Thyroid gland (tissue), 4 donors: ENCODE measurements around the gene RBP7. TPM values are rescaled to one million over a fixed set of nuclear protein-coding genes. Genes with fewer than 3 reads are reported as not detected.
"Not testable (repeated sequence)": the region's sequence is repeated elsewhere in the genome, so short reads cannot be mapped to it uniquely, and the experiment has no call there.

Experiments used
- DNase-seq, 2 donors: peaks; one replicate each; pipeline ENCODE4 v3.0.0-alpha.2; 2019
- H3K27ac ChIP-seq, 3 donors: fragments of 200-600 bp; sonication (generic); 1 replicate in 2 of 3; 2 replicates in 1 of 3; pipeline ENCODE4 v1.5.1; 2016 to 2019; ENCODE audit warnings: mild to moderate bottlenecking in 1 of 3, moderate library complexity in 1 of 3
- H3K27me3 ChIP-seq: fragments of 200-600 bp; sonication (generic); one replicate; pipeline ENCODE4 v1.5.1; 2019
- H3K36me3 ChIP-seq, 2 donors: fragments of 200-600 bp; sonication (generic); one replicate each; pipeline ENCODE4 v1.5.1; 2016 to 2019
- H3K4me1 ChIP-seq, 2 donors: fragments of 200-600 bp; sonication (generic); one replicate each; pipeline ENCODE4 v1.5.1; 2017 to 2019
- H3K4me3 ChIP-seq, 3 donors: fragments of 200-600 bp; sonication (generic); replicated peaks in 1 of 3; 1 replicate in 2 of 3; 2 replicates in 1 of 3; pipeline ENCODE4 v1.5.1; 2016; ENCODE audit warnings: mild to moderate bottlenecking in 1 of 3
- H3K9me3 ChIP-seq: fragments of 200-600 bp; sonication (generic); one replicate; pipeline ENCODE4 v1.5.1; 2017
- POLR2A ChIP-seq, 2 donors: fragments of 450-650 bp; IDR thresholded peaks; one replicate each; pipeline ENCODE4 v1.6.1; 2017; ENCODE audit warnings: antibody characterized with exemption in 2 of 2, mild to moderate bottlenecking in 2 of 2, moderate library complexity in 1 of 2
- WGBS, 2 donors: methylation state at CpG; one replicate each; pipeline ENCODE4 v1.1.5; 2017; 5-methylcytosine and 5-hydroxymethylcytosine counted together
- intact Hi-C: fragments of 100-400 bp; cut with DNase I; formaldehyde crosslinking; loops from one replicate; pipeline ENCODE4 v1.15.1; 2023
- total RNA-seq, 4 donors: library from RNA; depleted of rRNA; stranded (reverse); fragments of >200 nt; gene quantifications; one replicate each; pipeline ENCODE4 v1.2.3, GENCODE V29; 2016
- TF ChIP-seq, protein P1 (sequence below), 6 experiments: fragments of 200-600 bp in 3 of 6; fragments of 450-650 bp in 3 of 6; sonication (generic) in 3 of 6; IDR thresholded peaks; one replicate each; pipeline ENCODE4 v1.5.1; 2016 to 2019; ENCODE audit warnings: antibody characterized with exemption in 6 of 6, mild to moderate bottlenecking in 2 of 6, inconsistent platforms in 1 of 6, moderate library complexity in 1 of 6

The RBP7 gene
- total RNA-seq, 4 donors from 2014 or later: 7.2 to 39.8 (median 32.8) TPM

DNA sequence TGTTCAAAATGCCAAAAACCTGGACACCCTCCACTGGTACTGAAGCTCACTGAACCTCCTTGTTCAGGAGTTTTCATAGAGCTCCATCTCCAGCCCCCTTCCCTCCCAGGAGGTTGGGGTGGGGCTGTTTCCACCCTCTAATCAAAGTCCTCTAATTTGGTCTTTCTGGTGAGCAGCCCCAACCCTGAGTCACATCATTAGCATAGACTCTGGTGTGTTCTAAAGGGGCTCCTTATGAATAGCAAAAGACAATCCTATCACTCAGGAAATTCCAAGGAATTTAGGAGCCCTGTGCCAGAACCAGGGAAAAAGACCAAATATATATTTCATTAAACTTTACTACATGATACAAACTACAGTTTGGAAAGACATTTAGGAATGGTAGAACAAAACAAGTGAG is 22.5 kb downstream of the RBP7 start:
- no peak overlapping the region for H3K27ac ChIP-seq
- no peaks in the 10 kb centered on the region for H3K9me3 ChIP-seq
- no peaks in the 10 kb centered on the region for H3K27me3 ChIP-seq
- peaks cover 17 to 24% of the 10 kb centered on the region in 2 donors for H3K4me1 ChIP-seq
- H3K4me3 ChIP-seq: no peak overlapping the region
- DNase-seq: no peak
- TF ChIP-seq, protein P1, sequence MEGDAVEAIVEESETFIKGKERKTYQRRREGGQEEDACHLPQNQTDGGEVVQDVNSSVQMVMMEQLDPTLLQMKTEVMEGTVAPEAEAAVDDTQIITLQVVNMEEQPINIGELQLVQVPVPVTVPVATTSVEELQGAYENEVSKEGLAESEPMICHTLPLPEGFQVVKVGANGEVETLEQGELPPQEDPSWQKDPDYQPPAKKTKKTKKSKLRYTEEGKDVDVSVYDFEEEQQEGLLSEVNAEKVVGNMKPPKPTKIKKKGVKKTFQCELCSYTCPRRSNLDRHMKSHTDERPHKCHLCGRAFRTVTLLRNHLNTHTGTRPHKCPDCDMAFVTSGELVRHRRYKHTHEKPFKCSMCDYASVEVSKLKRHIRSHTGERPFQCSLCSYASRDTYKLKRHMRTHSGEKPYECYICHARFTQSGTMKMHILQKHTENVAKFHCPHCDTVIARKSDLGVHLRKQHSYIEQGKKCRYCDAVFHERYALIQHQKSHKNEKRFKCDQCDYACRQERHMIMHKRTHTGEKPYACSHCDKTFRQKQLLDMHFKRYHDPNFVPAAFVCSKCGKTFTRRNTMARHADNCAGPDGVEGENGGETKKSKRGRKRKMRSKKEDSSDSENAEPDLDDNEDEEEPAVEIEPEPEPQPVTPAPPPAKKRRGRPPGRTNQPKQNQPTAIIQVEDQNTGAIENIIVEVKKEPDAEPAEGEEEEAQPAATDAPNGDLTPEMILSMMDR (IDR thresholded peaks at IDR 0.05): no peak
- no peak for TF ChIP-seq POLR2A (IDR thresholded peaks at IDR 0.05)
- H3K36me3 ChIP-seq: no peaks in the 10 kb centered on the region
- intact Hi-C loops: no loop called here

DNA sequence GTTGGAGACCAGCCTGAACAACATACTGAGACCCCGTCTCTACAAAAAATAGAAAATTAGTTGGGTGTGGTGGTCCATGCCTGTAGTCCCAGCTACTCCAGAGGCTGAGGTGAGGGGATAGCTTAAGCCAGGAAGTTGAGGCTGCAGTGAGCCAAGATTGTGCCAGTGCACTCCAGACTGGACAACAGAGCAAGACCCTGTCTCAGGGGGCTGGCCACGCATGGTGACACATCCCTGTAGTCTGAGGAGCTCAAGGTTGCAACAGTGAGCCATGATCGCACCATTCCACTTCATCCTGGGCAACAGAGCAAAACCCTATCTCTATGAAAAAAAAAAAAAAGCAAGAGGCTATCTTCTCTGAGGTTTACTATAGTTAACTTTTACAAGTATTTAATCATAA is 23.1 kb downstream of the RBP7 start:
- Histone ChIP-seq H3K27ac (no peak overlapping the region), H3K4me3 (no peak overlapping the region), H3K9me3 (no peaks in the 10 kb centered on the region), H3K4me1 (peaks cover 17 to 24% of the 10 kb centered on the region in 2 donors), H3K36me3 (no peaks in the 10 kb centered on the region), H3K27me3 (no peaks in the 10 kb centered on the region)
- WGBS, 2 donors: 85 to 99% methylated on average over 3 of the region's 3 CpGs
- intact Hi-C loops: no loop called here
- DNase-seq: no peak
- no peak for TF ChIP-seq POLR2A (IDR thresholded peaks at IDR 0.05)
- TF ChIP-seq, protein P1 (IDR thresholded peaks at IDR 0.05): no peak

DNA sequence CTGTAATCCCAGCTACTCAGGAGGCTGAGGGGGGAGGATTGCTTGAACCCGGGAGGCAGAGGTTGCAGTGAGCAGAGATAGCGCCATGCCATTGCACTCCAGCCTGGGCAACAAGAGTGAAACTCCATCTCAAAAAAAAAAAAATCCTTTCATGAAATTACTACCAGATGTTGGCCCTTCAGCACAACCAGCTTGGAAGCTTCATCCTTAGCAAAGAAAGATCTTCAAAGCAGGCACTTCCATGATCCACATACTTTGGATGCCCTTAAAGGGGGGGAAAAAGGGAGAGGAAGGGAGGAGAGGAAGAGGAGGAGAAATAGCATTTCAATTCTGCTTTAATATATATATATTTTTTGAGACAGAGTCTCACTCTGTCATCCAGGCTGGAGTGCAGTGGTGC is 23.6 kb downstream of the RBP7 start:
- DNase-seq, H3K4me3 ChIP-seq, H3K27me3 ChIP-seq, H3K9me3 ChIP-seq, H3K36me3 ChIP-seq, intact Hi-C loops, H3K27ac ChIP-seq: not testable (repeated sequence)
- H3K4me1 ChIP-seq: peaks cover 17 to 24% of the 10 kb centered on the region in 2 donors
- WGBS, 2 donors: 75 to 85% methylated on average over 2 of the region's 2 CpGs

DNA sequence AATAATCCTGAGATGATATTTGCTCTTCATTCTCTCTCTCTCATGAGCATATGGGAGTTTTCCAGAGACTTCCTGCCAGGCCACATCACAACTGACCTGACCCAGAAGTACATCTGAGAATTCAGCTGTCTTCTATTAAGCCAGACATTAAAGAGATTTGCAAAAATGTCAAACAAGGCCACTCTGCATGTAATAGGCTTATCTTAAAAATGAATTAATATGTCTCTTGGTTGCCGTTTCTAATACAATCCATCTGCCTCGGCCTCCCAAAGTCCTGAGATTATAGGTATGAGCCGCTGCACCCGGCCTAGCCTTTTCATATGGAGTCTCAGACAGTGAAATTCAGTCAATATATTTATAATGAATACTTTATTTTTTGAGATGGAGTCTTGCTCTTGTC is 25.0 kb downstream of the RBP7 start:
- H3K27ac ChIP-seq, H3K36me3 ChIP-seq, DNase-seq, intact Hi-C loops, H3K9me3 ChIP-seq, H3K4me3 ChIP-seq, H3K27me3 ChIP-seq: not testable (repeated sequence)
- H3K4me1 ChIP-seq: peaks cover 7 to 11% of the 10 kb centered on the region in 2 donors
- 88 to 90% methylated on average over 4 of the region's 4 CpGs for WGBS, 2 donors

DNA sequence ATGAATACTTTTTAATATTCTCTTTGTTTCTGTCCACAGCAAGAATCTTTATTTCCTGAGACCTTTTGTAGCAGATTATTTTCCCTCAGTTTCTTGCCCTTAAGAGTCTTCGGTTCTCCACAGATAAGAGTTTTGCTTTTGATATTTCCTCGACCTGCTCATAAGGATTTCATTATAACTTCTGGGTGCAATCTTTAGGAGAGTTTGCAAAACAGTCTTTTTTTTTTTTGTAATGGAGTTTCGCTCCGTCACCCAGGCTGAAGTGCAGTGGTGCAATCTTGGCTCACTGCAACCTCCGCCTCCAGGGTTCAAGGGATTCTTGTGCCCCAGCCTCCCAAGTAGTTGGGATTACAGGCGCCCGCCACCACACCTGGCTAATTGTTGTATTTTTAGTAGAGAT is 25.6 kb downstream of the RBP7 start:
- TF ChIP-seq, protein P1 (IDR thresholded peaks at IDR 0.05): no peak
- no peak for TF ChIP-seq POLR2A (IDR thresholded peaks at IDR 0.05)
- H3K27ac ChIP-seq: no peak overlapping the region
- H3K4me3 ChIP-seq: no peak overlapping the region
- H3K4me1 ChIP-seq: peaks cover 7 to 11% of the 10 kb centered on the region in 2 donors
- no peaks in the 10 kb centered on the region for H3K36me3 ChIP-seq
- no peak for DNase-seq
- intact Hi-C loops: no loop called here
- no peaks in the 10 kb centered on the region for H3K27me3 ChIP-seq
- WGBS, 2 donors: 90 to 95% methylated on average over 7 of the region's 7 CpGs
- H3K9me3 ChIP-seq: no peaks in the 10 kb centered on the region

DNA sequence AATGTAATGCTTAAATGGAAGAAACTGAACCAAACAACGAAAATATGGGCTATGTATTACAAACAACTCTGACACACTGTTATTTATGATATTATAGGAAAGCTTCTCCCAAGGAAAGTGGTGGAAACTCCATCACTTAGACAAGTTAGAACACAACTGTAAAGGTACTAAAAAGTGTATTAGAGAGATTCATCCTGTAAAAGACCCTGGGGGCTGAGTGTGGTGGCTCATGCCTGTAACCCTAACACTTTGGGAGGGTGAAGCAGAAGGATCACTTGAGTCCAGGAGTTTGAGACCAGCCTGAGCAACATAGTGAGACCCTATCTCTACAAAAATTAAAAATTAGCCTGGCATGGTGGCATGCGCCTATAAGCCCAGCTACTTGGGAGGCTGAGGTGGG is 28.3 kb downstream of the RBP7 start:
- no peak for DNase-seq
- no peak overlapping the region for H3K27ac ChIP-seq
- TF ChIP-seq, protein P1 (IDR thresholded peaks at IDR 0.05): no peak
- TF ChIP-seq POLR2A (IDR thresholded peaks at IDR 0.05): no peak
- intact Hi-C loops: no loop called here
- no peaks in the 10 kb centered on the region for H3K27me3 ChIP-seq
- no peaks in the 10 kb centered on the region for H3K9me3 ChIP-seq
- H3K4me3 ChIP-seq: no peak overlapping the region
- WGBS, 2 donors: 85 to 88% methylated on average over 2 of the region's 2 CpGs
- H3K4me1 ChIP-seq: peaks cover 0 to 5% of the 10 kb centered on the region in 2 donors
- no peaks in the 10 kb centered on the region for H3K36me3 ChIP-seq
